NCI-H2171 treated with DMSO at 0.1 percent for 48 hours (cell line): ENCODE measurements around the gene POLE.

Experiments
- DNase-seq: peaks from one replicate; lab custom pipeline; 2025; lab: John Stamatoyannopoulos, UW

Gene POLE

DNA sequence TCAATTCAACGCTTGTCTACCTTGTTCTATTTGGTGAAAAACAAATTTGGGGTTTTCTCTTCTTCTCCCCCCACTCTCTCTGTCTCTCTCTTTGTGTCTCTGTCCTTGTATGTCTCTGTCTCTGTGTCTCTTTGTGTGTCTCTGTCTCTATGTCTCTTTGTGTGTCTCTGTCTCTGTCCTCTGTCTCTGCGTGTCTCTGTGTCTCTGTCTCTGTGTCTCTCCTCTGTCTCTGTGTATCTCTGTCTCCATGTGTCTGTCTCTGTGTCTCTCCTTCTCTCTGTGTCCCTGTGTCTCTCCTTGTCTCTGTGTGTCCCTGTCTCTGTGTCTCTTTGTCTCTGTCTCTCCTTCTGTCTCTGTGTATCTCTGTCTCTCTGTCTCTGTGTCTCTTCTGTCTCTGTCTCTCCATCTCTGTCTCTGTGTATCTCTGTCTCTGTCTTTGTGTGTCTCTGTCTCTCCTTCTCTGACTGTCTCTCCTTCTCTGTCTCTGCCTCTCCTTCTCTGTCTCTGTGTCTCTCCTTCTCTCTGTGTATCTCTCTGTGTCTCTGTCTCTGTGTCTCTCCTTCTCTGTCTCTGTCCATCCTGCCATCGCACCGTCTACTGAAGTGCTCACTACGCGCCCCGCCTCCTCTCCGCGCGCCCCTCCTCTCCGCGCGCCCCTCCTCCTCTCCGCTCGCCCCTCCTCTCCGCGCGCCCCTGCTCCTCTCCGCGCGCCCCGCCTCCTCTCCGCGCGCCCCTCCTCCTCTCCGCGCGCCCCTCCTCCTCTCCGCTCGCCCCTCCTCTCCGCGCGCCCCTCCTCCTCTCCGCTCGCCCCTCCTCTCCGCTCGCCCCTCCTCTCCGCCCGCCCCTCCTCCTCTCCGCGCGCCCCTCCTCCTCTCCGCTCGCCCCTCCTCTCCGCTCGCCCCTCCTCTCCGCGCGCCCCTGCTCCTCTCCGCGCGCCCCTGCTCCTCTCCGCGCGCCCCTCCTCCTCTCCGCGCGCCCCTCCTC, 89.5 kb downstream of the POLE start:
- peak; percentile 68 for DNase-seq

DNA sequence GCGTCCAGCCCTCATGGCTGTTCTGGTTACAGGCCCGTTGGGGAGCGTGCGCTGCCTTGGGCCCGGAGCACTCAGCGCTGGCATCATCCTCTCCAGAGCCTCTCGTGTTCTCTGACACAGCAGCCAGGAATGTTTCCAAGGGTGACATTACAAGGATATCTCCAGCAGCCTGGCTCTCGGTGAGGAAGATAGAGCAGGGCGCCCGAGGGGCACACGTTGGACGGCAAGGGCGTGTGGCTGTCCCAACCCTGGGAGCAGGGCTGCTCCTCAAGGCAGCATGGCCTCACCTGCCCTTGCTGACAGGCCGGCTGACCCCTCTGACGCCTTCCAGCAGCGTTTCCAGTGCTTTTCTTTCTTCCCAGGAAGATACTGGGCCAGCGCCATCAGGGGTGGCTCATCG, 91.1 kb downstream of the POLE start:
- no peak for DNase-seq

DNA sequence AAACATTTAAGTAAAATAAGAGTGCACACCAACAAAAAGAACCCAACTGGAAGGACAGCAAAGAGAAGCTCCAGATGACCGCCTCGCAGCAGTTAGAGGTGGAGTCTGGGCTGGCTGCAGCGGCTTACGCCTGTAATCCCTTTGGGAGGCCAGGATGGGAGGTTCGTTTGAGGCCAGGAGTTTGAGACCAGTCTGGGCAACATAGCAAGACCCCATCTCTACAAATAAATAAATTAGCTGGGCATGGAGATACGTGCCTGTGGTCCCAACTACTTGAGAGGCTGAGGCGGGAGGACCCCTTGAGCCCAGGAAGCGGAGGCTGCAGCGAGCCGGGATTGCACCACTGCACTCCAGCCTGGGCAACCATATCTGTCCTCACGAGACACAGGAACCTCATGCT, 92.0 kb downstream of the POLE start:
- DNase-seq: no peak

DNA sequence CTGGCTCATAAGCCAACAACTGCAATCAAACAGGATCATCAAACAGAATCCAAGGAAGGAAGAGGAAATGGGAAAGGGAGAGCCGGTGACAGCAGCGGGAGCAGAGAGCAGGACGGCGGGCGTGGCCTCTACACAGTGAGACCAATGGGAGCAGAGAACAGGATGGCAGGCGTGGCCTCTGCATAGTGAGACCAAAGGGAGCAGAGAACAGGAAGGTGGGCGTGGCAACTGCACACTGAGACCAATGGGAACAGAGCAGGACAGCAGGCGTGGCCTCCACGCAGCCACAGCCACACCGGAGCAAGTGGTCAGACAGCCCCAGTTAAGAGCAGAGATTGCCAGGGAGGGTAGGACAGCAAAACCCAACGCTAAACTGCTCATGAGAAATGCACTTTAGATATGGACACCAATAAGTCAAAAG, 93.2 kb downstream of the POLE start:
- peak; percentile 95 for DNase-seq

DNA sequence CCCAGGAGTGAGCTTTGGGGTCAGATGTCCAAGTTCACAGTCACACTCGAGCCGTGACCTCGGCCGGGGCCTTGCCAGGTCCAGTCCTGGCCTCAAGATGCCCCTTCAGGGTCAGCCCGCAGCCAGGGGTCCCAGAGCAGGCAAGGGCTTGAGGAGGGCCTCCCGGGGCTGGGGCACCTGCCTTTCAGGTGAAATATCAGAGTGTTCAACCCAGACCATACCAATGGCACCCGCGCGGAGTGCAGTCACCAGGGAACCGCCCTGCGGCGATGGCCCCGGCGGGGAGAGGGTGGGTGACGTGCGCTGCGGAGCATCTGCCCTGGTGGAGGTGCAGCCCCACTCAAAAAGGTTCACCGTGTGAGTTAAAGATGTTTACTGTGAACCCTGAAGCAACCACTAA, 93.6 kb downstream of the POLE start:
- no peak for DNase-seq

DNA sequence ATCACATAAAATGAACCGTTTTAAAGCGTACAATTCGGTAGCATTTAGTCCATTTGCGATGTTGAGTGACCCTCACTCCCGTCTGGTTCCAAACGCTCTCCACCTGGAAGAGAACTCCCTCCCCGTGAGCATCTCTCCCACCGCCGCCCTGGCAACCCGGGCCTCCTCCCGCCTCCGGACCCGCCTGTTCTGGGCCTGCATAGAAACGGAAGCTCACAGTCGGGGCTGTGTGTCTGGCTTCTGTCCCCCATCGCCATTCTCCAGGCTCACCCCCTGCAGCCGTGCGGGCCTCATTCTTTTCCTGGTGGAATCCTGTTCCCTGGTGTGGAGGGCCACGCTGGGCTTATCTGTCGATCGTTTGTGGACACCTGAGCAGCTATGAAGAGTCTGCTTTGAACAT, 94.1 kb downstream of the POLE start:
- no peak for DNase-seq

DNA sequence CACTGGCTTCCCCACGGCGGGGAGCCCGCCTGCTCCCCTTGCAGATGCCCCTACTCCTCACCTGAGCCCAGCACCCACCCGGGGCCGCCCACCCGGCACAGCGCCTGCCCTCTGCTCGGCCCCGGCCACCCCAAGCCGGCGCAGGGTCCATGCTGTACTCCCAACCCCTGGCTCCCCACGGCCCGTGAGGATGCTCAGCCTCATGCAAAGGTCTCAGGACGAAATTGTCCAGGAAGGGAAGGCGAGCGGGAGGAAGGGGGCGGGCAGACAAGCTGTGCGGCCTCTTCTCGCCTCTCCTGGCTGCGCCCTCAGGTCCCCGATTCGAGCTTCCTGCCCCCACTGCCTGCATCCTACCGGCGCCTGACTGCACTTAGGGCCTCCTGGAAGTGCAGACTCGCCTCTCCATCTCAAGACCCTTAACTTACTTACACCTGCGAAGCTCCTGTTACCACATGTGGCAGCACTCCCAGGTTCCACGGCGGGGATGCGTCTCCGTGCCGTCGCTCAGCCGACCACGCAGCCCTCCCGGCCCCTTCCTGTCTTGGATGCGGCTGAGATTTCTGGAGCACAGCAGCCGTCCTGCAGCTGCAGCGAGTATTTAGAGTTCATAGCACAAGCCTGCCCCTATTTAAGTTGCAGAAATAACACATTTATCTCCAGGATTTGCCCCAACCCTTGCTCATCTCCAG, 94.7 kb downstream of the POLE start:
- no peak for DNase-seq

DNA sequence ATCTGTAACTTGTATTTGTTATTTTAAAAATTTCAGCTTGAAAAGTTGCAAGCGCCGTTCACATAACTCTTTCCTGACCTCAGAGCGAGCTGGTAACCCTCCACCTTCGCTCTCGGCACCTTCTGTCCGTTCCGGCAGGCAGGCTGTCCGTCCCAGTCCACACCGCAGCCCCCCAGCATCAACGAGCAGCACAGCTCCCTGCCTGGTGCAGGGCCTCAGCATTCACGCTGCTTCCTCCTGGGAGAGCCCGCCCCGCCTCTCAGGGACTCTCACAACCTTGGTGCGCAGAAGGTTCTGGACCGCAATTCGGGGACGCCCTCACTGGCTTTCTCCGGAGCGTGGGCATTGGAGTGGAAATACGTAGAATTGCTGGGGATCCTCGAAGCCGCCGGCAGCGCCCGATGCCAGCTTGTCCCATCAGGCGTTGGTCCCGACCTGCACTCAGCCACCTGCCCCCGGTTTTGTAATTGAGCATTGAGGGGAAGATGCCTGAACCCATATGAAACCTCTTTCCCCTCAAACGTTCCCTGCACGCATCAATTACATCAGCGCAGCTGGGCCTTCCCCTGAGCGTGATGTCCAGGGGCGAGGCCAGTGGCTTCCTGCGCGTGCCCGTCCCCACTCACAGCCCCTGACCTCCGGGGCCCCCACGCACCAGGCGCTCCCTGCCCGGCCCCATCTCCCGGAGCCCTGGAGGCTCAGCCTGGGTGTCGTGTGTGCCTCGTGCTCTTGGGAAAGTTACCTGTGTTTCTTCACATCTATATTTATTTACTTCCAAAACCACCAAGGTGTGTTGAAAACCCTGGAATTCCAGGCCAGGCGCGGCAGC, 95.8 kb downstream of the POLE start:
- no peak for DNase-seq

DNA sequence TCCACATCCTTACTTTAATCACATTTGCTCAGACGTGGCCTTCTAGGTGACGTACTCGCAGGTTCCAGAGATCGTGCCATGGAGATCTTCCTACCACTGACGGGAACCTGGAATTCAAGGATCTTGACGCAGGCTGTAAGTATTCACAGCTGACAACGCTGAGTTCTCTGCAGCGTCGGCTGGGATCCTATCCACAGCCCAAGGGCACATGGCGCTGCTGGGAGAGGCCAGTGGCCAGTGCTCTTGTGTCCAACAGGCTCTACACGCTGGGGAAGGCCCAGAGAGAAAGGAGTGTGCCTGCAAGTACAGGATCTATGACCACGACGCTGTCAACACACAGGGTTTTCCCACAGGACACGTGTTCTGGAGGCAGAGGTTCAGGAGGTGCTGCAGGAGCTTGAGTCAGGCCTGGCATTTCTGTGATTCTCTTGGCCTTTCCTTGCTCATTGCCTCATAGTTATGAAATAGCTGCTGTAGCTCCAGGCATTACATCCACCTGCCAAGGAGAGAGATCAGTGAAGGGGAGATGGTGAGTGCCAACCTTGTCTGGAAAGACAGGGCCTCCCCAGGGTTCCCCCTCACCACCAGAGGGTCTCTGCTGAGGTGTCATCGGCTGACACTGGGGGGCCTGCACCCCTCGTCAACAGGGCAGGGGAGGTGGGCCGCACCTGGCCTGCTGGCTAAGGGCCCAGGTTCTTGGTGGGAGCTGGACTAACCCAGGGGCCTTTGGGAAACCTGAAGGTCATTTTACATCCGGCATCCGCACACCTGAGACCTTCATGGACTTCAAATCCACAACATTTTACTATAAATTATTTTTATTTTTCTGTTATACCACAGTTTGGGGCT, 98.1 kb downstream of the POLE start:
- DNase-seq: no peak

DNA sequence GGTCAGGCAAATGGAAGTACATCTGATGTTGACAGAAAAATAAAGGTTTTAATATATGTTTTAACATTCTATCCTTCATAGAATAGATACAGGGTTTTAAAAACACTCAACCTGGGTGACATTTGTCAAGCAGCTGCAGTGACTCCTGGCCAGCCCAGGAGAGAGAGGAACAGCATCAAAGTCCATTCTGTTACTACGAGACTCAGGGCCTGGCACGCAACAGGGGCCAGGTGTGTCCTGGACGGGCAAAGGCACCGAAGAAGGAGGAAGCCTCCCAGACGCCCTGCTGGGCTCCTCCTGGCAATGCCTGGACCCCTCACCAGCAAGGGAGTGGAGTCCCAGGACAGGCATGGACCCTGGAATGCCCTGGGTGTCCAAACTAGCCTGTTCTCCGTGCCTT, 98.8 kb downstream of the POLE start:
- no peak for DNase-seq

DNA sequence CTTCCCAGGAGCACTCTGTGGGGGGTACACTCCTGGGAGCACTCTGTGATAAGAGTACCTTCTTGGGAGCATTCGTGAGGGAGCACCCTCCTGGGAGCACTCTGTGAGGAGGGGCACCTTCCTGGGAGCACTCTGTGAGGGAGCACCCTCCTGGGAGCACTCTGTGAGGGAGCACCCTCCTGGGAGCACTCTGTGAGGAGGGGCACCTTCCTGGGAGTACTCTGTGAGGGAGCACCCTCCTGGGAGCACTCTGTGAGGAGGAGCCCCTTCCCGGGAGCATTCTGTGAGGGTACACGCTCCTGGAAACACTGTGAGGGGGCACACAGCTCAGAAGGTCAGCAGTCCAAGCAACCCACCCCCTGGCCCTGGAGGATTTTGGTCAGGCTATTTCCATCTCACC, 99.4 kb downstream of the POLE start:
- DNase-seq: no peak

DNA sequence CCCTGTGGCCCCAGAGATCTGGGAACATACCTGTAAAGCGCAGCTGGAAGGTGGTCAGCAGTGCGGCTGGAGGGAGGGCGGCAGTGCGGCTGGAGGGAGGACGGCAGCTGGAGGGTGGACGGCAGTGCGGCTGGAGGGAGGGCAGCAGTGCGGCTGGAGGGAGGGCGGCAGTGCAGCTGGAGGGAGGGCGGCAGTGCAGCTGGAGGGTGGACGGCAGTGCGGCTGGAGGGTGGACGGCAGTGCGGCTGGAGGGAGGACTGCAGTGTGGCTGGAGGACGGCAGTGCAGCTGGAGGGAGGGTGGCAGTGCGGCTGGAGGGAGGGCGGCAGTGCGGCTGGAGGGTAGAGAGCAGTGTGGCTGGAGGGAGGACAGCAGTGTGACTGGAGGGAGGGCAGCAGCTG, 100.2 kb downstream of the POLE start:
- DNase-seq: no peak

DNA sequence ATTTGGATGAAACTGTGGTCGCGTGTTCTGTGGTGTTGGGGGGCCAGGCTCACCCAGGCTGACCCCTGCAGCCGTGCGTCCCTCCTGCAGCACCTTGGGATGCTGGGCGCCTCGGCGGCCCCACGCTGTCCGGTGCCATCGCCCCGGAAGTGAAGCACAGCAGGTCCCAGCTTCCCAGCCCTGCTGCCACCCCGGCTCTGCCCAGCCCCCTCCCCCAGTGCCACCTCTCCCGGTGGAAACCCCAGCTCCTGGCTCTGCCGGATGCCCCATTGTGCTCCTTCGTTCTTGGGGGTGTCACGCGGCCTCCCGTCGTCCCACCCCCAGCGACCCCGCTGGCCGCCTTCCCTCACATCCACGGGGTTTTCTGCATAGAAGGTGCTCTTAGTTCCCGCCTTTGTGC, 102.0 kb downstream of the POLE start:
- DNase-seq: no peak

DNA sequence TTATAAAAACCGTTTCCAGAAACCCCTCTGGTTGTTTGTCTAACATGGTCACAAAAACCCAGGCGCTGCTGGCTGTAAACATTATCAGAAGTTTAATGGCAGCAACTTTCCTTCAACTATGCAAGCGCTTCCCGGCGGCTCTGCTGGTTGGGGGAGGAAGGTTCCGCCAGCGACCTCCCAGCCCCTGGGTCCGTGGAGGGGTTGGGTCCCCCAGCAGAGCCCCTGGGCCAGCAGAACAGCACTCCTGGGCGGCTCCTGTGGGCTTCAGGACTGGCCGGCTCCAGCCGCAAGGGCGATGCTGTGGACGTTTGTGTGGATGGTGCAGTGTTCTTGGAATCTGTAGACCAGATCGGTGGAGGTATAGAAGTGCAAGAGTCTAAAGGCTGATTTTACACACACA, 102.7 kb downstream of the POLE start:
- no peak for DNase-seq

DNA sequence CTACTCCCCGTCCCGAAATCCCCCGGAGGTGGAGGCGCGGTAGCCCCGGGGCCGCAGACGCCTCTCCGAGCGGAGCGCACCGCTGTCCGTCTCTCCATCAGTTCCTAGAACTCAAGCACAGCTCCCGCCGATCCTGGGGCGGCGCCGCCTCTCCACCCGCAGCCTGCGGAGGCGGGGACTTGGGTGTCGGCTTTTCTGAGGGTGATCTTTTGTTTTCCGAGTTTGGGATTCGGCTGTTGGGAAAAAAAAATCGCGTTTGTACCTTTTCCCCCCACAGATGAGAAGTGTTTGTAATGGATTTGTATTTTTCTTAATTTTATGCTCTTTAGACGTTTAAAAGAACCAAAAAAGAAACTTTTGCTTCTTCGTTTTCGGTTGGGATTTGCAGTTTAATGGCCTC, 103.4 kb downstream of the POLE start:
- DNase-seq: no peak

DNA sequence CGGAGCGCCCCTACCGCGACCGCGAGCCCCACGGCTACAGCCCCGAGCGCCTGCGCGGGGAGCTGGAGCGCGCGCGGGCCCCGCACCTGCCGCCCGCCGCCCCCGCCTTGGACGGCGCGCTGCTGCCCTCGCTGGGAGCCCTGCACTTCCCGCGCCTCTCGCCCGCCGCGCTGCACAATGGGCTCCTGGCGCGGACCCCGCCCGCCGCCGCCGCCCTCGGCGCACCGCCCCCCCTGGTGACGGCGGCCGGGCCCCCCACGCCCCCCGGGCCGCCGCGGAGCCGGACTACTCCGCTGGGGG, 103.8 kb downstream of the POLE start:
- DNase-seq: no peak

DNA sequence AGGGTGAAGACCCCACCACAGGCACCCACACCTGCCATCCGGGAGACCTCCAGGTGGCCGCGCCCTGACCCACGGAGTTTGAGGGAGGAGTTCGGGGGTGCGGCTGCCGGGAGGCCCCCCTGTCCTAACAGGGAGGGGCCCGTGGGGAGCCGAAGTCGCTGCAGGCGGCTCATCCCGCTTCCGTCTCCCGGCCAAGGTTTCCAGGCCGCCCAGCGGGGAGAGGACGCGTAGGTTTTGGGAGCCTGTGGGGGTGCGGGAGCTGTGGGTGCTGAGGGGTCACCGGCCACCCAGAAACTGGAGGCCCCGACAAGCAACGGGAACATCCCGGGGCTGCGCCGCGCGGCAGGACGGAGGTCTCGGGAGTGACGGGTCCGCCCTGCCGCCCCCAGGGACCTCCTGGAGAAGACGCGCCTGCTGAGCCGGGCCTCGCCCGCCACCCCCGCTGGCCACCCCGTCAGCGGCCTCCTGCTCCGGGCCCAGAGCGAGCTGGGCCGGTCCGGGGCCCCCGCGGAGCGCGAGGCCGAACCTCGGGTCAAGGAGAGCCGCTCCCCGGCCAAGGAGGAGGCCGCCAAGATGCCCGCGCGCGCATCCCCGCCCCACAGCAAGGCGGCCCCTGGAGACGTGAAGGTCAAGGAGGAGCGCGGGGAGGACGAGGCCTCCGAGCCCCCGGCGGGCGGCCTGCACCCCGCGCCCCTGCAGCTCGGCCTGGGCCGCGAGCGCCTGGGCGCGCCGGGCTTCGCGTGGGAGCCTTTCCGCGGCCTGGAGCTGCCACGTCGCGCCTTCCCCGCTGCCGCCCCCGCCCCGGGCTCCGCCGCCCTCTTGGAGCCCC, 104.3 kb downstream of the POLE start:
- DNase-seq: no peak

DNA sequence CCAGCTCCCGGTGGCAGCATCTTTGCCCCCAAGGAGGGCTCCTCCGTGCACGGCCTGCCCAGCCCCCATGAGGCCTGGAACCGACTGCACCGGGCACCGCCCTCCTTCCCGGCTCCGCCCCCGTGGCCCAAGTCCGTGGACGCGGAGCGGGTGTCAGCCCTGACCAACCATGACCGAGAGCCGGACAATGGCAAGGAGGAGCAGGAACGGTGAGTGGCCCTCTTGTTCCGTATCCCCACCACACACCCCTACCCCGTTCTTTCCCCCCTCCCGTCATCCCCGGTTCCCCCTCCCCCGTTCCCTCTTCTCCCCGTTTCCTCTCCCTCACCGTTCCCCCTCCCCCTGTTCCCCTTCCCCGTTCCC, 105.1 kb downstream of the POLE start:
- DNase-seq: no peak

DNA sequence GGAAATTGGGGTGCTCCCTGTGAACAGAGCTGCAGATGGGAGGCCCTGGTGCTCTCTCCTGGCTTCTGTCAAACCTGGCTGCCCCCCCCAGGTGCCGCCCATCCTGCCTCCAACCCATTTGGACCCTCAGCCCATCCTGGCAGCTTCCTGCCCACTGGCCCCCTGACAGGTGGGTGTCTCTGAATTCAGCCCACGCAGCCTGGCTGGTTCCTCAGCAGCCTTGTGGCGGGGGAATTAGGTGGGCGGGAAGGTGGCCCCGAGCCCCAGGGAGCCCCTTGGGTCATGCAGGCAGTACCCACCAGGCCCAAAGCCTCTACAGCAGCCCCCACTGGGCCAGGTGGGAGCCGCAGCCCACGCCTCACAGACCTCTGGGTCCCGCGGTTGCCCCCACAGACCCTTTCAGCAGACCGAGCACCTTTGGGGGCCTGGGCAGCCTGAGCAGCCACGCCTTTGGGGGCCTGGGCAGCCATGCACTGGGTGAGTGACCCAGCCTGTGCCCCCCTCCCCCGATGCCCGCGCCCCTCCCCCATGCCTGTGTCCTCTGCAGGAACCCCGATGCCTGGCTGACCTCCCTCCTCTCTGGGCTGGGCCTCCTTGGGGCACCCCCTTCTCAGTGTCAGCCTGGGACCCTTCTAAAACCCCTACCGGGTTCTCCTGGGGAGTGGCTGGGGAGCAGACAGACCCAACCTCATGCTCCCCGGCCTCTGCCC, 105.6 kb downstream of the POLE start:
- no peak for DNase-seq

DNA sequence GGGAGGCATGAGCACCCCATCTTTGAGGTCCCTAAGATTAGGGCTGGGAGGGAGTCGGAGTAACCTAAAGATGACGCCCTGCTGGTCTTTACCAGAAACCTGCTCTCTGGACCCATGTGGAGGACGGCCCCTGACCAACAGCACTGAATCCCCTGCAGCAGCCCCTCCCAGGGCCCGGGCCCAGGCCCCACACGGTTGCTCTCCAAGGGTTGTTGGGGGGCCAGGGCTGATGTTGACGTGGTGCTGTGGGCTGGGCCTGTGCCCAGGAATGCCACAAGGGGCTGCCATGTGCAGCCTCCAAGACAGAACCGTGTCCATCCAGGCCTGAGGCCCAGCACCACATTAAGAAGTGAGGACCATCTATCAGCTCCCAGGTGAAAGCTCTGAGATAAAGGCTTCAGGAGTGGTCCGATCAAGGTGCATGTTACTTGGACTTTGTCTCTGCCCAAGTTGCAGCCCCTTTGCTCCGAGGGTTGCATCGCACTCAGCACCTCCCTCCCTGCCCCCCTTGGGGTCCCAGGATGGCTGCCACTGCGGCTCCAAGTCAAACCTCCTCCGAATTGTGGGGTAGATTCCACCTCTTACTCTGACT, 106.3 kb downstream of the POLE start:
- no peak for DNase-seq
